ENCODE results near the gene CORO6.
"Not testable (repeated sequence)": the region's sequence is repeated elsewhere in the genome, so short reads cannot be mapped to it uniquely, and the experiment has no call there.

The CORO6 gene

GRCh38 chr17:29622337-29623282, at the start of gene CORO6:
Gene CORO6 (minus strand): TSS chr17:29622912. CDS start chr17:29621421, 1,491 bp downstream.
- peak; percentile 93 for FAIRE-seq

DNA sequence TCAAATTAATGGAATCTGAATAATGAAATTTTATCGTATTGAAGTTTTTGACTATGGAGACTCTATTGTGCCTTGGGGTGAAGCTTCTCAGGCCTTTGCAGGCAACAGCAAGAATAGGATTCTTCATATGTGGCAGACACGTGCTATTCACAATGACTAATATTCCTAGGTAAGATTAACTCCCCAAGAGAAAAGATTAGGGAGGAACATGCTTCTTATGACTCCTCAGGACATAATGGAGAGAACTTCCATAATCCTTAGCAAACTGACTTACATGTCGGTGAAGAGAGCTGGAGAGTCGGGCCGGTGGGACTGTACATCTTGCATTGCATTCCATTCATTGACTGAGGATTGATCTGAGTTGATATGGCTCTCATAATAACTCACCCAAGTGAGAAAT, 48.9 kb upstream of the CORO6 start:
- FAIRE-seq: no peak
- no peak for DNase-seq (ENCODE audit: insufficient read length, low spot score)

More at GRCh38 chr17:29622337-29623282, at the start of gene CORO6:
- DNase-seq (ENCODE audit: insufficient read length, low spot score): peak; percentile 67

DNA sequence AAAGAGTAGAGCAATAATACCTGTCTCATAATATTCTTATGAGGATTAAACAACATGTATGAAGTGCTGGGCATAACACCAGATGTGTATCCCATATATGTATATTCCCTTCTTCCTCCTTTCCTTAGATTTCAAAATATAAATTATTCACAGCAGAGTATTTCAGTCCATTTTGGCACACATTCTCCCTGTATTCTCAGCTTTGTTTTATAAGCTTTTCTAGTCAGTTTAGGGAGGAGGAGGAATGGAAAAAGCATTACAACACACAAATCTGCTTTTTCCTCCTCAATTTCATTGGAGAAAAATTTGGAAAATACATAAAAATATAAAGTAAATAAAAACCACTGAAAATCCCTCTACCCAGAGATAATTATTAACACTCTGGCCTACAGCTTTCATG, 46.6 kb upstream of the CORO6 start:
- no peak for FAIRE-seq
- no peak for DNase-seq (ENCODE audit: insufficient read length, low spot score)

- FAIRE-seq (no peak), DNase-seq (ENCODE audit: insufficient read length, low spot score) (no peak)
Observed at GRCh38 chr17:29667969-29668368, 45.3 kb upstream of the CORO6 start.

DNA sequence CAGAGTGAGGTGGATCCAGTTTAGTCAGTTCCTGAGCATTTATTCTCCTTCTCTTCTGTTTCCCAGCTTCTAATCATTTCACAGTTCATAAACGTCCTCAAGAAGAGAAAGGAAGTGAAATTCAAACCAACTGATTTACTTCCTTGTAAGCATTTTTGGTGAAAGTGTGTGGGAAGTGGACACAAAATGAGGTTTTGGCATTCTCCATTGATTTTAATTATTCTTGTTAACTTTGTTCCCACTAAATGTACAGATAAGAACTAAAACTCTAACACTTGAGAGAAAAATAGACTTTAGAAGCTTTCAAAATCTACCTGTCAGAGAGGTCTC, 42.7 kb upstream of the CORO6 start:
- DNase-seq (ENCODE audit: insufficient read length, low spot score) (no peak), FAIRE-seq (no peak)

DNA sequence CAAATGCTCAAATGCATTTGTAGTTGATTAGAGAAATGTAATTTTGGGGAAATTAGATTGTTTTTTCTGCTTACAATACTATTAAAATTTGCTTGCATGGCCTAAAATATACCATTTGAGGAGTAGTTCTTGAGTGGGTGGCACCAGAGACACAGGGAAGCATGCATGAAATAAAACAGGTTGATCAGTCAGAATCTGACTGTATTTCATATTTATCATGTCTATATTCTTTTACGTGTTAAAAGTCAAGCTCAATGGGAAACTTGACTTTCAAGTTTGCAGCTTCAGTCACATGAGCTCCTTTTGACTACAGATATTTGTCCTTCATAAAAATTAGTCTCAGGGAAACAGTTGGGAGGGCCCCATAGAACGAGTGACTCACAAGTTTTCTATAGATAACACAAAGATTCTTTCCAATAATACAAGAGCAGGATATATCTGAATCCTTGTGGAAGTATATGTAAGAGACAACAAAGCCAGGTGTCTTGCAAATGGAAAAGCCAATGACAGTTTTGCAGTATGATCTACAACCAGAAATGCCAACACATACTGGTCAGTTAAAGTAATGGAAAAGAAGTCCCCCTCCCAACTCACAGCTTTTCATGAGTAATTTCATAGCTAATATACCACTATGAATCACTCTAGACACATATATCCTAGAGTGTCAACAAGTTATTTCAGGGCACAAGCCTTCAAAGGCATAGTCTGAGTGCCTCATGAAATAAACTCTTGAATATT, 42.2 kb upstream of the CORO6 start:
- DNase-seq (ENCODE audit: insufficient read length, low spot score): no peak
- FAIRE-seq: no peak

- no peak for DNase-seq (ENCODE audit: insufficient read length, low spot score)
- FAIRE-seq: peak; percentile 77
Observed at GRCh38 chr17:29663155-29663554, 40.4 kb upstream of the CORO6 start.

DNA sequence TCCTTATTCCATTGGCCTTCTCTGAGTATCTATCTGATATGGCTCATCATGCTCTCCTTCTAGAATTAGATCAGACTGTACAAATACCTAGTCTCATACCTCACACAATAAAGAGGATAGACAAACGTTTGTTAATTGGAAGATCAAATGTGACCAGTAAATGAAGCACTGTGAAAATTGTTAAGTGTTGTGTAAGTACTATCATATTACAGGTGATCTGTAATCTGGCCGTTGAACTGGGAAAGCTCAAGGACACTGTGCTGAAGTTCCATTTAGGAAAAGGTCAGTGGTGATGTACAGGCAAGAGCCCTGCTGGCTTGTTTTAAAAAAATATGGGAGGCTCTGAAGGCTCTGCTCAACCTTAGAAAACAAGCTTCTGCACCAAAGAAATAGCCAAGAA, 38.5 kb upstream of the CORO6 start:
- no peak for DNase-seq (ENCODE audit: insufficient read length, low spot score)
- FAIRE-seq: no peak

- DNase-seq (ENCODE audit: insufficient read length, low spot score): no peak
- no peak for FAIRE-seq
Observed at GRCh38 chr17:29659155-29659554, 36.4 kb upstream of the CORO6 start.

- DNase-seq (ENCODE audit: insufficient read length, low spot score): no peak
- FAIRE-seq: no peak
Observed at GRCh38 chr17:29655323-29655722, 32.6 kb upstream of the CORO6 start.

DNA sequence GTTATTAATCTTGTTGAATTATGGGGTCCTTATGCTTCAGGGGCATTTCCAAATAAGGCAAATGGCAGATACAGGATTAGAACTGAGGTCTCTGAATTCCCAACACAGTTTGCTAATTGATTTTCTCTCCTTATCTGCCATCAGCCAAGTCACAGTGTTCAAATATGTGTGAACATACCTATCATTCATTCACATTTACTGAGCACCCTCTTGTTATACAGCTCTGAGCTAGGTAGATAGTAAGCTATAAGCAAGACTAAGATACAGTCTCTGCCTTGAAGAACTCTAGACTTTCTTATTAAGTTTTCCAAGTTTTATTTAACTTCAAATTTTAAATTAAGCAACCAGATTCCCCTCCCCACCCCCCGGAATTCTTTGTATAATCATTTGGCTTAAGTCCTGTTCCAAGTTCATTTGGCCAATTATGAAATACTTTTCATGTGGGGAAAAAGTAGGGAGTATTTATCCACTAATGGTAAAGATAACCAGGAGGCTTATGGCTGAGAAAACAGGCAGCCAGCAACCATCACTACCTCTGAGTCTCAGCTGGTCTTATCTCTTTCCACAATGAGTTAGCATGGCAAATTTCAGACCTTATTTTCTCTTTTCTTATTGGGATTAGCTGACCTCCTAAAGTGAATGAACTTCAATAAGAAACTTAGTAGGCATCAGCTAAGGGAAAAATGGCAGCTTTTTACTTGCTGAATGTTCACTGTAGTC, 31.4 kb upstream of the CORO6 start:
- FAIRE-seq (no peak), DNase-seq (ENCODE audit: insufficient read length, low spot score) (no peak)

DNA sequence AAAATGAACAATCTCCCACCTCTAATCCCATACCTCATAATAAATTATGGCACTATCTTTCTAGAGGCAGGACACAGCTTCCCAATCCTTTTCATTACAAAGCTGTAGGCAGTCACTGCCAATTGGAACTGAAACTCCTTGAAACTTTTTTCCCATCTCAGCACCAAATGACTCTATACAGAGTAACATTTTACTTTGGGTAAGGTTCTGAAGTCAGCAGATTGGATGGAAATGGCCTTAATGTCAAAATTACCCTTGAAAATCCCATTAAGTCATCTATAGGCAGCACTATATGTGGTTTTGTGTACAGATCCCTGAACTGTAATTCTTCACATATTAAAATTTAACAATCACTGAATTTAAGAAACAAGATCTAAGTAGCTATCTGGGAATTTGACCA, 30.3 kb upstream of the CORO6 start:
- no peak for DNase-seq (ENCODE audit: insufficient read length, low spot score)
- no peak for FAIRE-seq

DNA sequence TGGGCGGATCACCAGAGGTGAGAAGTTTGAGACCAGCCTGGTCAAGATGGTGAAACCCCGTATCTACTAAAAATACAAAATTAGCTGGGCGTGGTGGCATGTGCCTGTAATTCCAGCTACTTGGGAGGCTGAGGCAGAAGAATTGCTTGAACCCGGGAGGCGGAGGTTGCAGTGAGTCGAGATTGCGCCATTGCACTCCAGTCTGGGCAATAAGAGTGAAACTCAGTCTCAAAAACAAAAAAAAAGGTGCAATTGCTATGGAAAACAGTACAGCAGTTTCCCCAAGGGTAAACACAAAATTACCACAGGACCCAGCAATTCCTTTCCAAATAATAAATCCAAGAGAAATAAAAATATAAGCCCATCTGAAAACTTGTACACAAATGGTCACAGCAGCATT, 29.2 kb upstream of the CORO6 start:
- not testable (repeated sequence) for DNase-seq (ENCODE audit: insufficient read length, low spot score); FAIRE-seq

DNA sequence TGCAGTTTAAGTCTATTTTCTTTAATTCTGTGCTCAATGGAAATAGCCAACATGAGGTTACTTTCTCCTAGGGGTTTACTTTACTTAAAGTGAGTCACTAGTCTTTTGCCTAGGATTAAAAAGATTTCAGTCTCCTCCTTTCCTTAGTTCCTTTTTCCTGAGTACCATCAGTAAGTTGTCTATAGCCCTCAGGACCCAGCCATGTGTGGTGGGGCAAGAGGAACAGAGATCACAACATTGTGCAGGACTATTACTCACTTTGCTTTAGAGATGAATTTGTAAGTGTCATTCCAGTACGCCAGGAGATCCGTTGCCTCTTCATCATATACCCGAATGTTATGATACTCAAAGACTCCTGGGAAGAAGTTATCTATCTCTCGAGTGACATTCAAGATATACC, 27.7 kb upstream of the CORO6 start:
- DNase-seq (ENCODE audit: insufficient read length, low spot score) (no peak), FAIRE-seq (no peak)

DNA sequence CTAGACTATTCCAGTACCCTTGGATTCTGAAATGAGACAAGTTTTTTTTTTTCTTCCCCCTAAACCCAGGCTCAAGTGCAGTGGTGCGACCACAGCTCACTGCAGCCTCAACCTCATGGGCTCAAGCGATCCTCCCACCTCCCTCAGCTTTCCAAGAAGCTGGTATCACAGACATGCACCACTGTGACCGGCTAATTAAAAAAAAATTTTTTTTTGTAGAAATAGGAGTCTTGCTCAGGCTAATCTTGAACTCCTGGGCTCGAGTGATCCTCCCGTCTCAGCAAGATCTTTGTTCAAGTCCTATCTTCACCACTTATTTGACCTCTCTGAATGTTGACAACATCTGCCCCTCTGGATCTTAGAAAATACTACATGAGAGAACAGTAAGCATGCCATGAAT, 26.6 kb upstream of the CORO6 start:
- DNase-seq (ENCODE audit: insufficient read length, low spot score): no peak
- no peak for FAIRE-seq

GRCh38 chr17:29648005-29648404, 25.3 kb upstream of the CORO6 start:
- DNase-seq (ENCODE audit: insufficient read length, low spot score): no peak
- no peak for FAIRE-seq

GRCh38 chr17:29645515-29646051, 22.9 kb upstream of the CORO6 start:
- DNase-seq (ENCODE audit: insufficient read length, low spot score) (no peak), FAIRE-seq (no peak)

DNA sequence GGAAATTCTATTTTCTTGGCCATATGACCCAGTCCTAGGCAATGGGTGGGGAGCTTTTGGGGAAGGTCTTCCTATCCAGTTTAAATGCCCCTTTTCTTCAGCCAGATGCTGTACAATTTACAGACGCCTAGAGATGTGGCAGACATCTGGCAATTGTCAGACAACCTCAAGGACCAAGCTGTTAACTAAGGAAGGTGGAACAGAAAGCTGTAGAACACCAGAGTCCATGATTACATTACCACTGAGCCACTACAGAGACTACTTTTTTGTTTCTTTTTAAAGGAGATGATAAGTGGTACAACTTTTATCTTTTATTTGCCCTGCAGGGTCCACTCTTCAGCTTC, 21.1 kb upstream of the CORO6 start:
- FAIRE-seq: no peak
- DNase-seq (ENCODE audit: insufficient read length, low spot score): no peak

GRCh38 chr17:29642171-29642611, 19.5 kb upstream of the CORO6 start:
- no peak for DNase-seq (ENCODE audit: insufficient read length, low spot score)
- FAIRE-seq: no peak

DNA sequence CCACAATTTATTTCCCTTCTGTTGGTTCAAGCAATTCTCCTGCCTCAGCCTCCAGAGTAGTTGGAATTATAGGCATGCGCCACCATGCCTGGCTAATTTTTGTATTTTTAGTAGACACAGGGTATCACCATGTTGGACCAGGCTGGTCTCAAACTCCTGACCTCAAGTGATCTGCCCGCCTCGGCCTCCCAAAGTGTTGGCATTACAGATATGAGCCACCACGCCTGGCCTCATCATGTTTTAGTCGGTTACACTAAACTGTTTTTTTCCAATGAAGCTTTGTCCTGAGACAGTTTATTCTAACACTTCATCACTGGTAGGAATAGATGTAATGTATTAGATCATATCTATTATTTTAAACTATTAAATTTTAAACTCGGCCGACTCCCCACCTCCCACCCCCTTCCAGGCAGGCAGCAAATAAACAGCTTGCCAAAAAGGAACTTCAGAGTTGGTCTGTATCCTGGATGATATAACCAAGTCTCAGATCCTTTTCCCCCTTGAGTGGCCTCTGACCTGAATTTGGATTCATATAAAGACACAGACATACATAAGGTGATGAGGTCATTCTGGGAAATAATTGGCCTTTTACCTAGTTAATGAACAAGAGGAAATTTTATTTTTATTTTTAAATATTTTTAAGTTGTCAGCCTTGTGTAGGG, 18.4 kb upstream of the CORO6 start:
- no peak for FAIRE-seq
- DNase-seq (ENCODE audit: insufficient read length, low spot score): no peak

DNA sequence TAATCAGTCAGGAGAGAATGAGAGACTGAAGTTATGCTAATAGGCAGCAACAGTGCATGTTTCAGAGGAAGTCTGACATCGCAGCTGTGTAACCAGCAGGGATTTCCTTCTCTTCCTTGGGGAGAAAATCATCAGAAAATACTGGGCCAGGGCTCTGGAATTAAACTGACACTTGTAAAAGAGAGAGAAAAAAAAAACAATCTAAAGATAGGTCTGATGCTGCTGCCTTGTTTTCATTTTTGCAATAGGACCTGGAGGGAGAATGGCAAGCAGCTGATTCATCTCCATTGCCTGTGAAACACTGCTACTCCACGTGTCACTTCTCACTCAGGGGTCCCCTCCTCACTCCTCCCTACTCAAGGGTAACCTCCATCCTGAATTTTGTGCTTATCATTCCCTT, 17.7 kb upstream of the CORO6 start:
- FAIRE-seq (no peak), DNase-seq (ENCODE audit: insufficient read length, low spot score) (no peak)
